GM10248 (cell line): ENCODE data around the gene DDO.

Experiments used
- CTCF ChIA-PET: fragments of 300-600 bp; sonication (Branson Sonifier 250); formaldehyde crosslinking; extraction: SDS; loops from one replicate; lab custom pipeline; 2021; ENCODE audit warnings: antibody characterized with exemption; lab: Yijun Ruan, JAX
- POLR2A ChIA-PET: fragments of 350-650 bp; sonication (Branson Sonifier 250); formaldehyde crosslinking; extraction: SDS; loops from one replicate; lab custom pipeline; 2020; ENCODE audit warnings: antibody characterized with exemption; lab: Yijun Ruan, JAX
- DNase-seq: peaks from one replicate; pipeline ENCODE4 v3.0.0; 2012; ENCODE audit errors: extremely low spot score
- TF ChIP-seq, protein P1 (sequence below): IDR thresholded peaks from 2 replicates; pipeline ENCODE4 v1.5.1; 2012; ENCODE audit warnings: mild to moderate bottlenecking, low read depth; ENCODE audit errors: extremely low read depth, missing control alignments, control extremely low read depth

DDO gene

GRCh38 chr6:110456694-110457093 is 41.3 kb upstream of the DDO start:
- CTCF ChIA-PET, result interaction anchor here (0.9 to 1.6 kb wide), 3 partner anchors 10 to 26 kb away, joined by 3 to 8 read pairs (median 4); no protein-coding TSS in a partner anchor
- DNase-seq, result no peak
- TF ChIP-seq, protein P1, sequence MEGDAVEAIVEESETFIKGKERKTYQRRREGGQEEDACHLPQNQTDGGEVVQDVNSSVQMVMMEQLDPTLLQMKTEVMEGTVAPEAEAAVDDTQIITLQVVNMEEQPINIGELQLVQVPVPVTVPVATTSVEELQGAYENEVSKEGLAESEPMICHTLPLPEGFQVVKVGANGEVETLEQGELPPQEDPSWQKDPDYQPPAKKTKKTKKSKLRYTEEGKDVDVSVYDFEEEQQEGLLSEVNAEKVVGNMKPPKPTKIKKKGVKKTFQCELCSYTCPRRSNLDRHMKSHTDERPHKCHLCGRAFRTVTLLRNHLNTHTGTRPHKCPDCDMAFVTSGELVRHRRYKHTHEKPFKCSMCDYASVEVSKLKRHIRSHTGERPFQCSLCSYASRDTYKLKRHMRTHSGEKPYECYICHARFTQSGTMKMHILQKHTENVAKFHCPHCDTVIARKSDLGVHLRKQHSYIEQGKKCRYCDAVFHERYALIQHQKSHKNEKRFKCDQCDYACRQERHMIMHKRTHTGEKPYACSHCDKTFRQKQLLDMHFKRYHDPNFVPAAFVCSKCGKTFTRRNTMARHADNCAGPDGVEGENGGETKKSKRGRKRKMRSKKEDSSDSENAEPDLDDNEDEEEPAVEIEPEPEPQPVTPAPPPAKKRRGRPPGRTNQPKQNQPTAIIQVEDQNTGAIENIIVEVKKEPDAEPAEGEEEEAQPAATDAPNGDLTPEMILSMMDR, result no peak

GRCh38 chr6:110449541-110449895 is 34.1 kb upstream of the DDO start:
- no peak for DNase-seq
- ChIA-PET POLR2A (no interaction called here), CTCF (no interaction called here)
- TF ChIP-seq, protein P1, result no peak

More at GRCh38 chr6:110456694-110457093, 41.3 kb upstream of the DDO start:
- POLR2A ChIA-PET, result no interaction called here

DNA sequence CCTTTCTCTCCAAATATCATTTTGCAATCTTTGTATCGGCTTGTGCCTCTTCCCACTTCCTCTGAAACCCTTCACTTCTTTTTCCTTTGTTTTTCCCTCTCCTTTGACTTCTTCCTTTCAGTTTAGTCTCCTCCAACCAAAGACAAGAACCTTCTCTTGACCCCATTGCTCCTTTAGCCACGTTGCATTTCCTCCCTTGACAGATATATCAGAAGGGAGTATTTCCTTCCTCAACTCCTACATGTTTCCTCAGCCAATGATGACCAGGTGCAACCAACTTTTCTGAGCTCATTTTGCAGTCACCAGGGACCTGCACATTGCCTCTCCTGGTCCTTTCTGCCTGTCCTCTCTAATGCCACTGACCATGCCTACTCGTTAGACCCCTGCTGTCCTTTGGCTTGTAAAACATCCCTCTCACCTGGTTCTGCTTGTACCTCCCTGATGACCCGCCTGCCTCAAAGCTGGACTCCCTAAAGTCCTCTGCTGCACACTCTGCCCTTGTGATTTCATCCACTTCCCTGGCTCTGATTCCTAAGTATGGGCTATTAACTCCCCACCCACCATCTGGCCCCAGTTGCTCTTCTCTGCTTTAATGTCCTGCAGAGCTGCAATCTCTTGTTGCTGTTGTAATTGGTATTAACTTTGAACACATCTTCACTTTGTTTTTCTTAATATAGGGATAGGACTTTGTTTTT is 33.6 kb upstream of the DDO start:
- TF ChIP-seq, protein P1, result no peak
- DNase-seq, result no peak
- POLR2A ChIA-PET, result no interaction called here
- CTCF ChIA-PET, result no interaction called here

DNA sequence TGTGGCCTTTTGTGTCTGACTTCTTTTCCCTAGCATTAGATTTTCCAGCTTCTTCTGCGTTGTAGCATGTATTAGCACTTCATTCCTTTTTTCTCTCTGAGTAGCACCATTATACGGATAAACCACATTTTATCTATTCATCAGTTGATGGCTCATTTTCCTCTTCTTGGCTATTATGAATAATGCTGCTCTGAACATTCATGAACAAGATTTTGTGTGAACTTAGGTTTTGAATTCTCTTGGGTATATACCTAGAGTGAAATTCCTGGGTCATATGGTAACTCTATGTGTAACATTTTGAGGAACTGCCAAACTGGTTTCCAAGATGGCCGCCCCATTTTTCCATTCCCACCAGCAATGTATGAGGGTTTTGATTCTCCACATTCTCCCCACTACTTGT is 32.4 kb upstream of the DDO start:
- ChIA-PET CTCF (no interaction called here), POLR2A (no interaction called here)
- TF ChIP-seq, protein P1, result no peak
- no peak for DNase-seq

GRCh38 chr6:110446405-110446804 is 31.0 kb upstream of the DDO start:
- DNase-seq, result no peak
- TF ChIP-seq, protein P1, result no peak
- ChIA-PET CTCF (interaction anchor here (1.0 kb wide), 1 partner anchor 13 kb away, joined by 3 read pairs; no protein-coding TSS in a partner anchor), POLR2A (no interaction called here)

GRCh38 chr6:110440026-110440425 is 24.7 kb upstream of the DDO start:
- no peak for DNase-seq
- TF ChIP-seq, protein P1, result no peak
- ChIA-PET POLR2A (no interaction called here), CTCF (interaction anchor here (1.5 kb wide), 1 partner anchor 8 kb away, joined by 3 read pairs; no protein-coding TSS in a partner anchor)
